ENCODE results near the gene PPP1R18. TPM values are rescaled to one million over a fixed set of nuclear protein-coding genes. Genes with fewer than 3 reads are reported as not detected.
A peak's percentile ranks its signal among the peaks of the same experiment; 100 is the strongest.
"Not testable (repeated sequence)": the region's sequence is repeated elsewhere in the genome, so short reads cannot be mapped to it uniquely, and the experiment has no call there.

Gene PPP1R18
- total and polyA plus RNA-seq, 2 experiments from 2014 or later, result 13.0 to 43.5 TPM

GRCh38 chr6:30719356-30719755, 32.9 kb upstream of the PPP1R18 start:
- H3K27ac ChIP-seq, result peak overlapping the region; percentile 81
- TF ChIP-seq, protein P1, sequence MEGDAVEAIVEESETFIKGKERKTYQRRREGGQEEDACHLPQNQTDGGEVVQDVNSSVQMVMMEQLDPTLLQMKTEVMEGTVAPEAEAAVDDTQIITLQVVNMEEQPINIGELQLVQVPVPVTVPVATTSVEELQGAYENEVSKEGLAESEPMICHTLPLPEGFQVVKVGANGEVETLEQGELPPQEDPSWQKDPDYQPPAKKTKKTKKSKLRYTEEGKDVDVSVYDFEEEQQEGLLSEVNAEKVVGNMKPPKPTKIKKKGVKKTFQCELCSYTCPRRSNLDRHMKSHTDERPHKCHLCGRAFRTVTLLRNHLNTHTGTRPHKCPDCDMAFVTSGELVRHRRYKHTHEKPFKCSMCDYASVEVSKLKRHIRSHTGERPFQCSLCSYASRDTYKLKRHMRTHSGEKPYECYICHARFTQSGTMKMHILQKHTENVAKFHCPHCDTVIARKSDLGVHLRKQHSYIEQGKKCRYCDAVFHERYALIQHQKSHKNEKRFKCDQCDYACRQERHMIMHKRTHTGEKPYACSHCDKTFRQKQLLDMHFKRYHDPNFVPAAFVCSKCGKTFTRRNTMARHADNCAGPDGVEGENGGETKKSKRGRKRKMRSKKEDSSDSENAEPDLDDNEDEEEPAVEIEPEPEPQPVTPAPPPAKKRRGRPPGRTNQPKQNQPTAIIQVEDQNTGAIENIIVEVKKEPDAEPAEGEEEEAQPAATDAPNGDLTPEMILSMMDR (IDR thresholded peaks at IDR 0.05; ENCODE audit: low read depth, low read length), result no peak
- no peaks in the 10 kb centered on the region for H3K27me3 ChIP-seq
- no peak for DNase-seq (ENCODE audit: low read depth in 1 of 2, low spot score in 1 of 2)
- H3K9me3 ChIP-seq (ENCODE audit: low read depth), result no peaks in the 10 kb centered on the region
- peak overlapping the region; percentile 96 for H3K4me3 ChIP-seq
- peaks cover 18% of the 10 kb centered on the region for H3K36me3 ChIP-seq
- H3K4me1 ChIP-seq (ENCODE audit: low read depth), result peaks cover 6% of the 10 kb centered on the region

DNA sequence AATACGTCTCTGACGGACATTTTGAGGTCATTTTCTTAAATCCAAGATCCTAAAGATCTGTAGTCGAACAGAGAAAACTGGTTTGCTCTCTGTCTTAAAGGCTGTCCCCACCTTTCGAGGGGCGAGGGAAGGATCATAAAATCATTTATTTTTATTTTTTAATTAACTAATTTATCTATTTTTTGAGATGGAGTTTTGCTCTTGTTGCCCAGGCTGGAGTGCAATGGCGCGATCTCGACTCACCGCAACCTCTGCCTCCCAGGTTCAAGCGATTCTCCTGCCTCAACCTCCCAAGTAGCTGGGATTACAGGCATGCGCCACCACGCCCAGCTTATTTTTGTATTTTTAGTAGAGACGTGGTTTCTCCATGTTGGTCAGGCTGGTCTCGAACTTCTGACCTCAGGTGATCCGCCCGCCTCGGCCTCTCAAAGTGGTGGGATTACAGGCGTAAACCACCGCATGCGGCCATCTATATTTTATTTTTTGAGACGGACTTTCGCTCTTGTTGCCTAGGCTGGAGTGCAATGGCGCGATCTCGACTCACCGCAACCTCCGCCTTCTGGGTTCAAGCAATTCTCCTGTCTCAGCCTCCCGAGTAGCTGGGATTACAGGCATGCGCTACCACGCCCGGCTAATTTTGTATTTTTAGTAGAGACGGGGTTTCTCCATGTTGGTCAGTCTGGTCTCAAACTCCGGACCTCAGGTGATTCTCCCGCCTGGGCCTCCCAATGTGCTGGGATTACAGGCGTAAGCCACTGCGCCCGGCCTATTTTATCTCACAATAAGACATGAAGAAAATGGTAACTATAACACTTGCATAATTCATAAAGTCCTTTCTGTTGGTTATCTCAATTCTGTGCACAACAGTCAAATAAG, 31.6 kb upstream of the PPP1R18 start:
- H3K27me3 ChIP-seq; H3K9me3 ChIP-seq (ENCODE audit: low read depth); H3K4me1 ChIP-seq (ENCODE audit: low read depth); DNase-seq (ENCODE audit: low read depth in 1 of 2, low spot score in 1 of 2): not testable (repeated sequence)
- Histone ChIP-seq H3K27ac (peak overlapping the region; percentile 93), H3K36me3 (peaks cover 16% of the 10 kb centered on the region), H3K4me3 (peak overlapping the region; percentile 46)

GRCh38 chr6:30717129-30717844, 30.8 kb upstream of the PPP1R18 start, which contains the start of gene MDC1:
Gene MDC1 (minus strand): TSS chr6:30717281. CDS start chr6:30715175, 2,106 bp downstream.
- TF ChIP-seq, protein P1 (IDR thresholded peaks at IDR 0.05; ENCODE audit: low read depth, low read length), result peak; percentile 31
- H3K27me3 ChIP-seq, result no peaks in the 10 kb centered on the region
- peak within 1 kb of the TSS; percentile 50 for H3K4me3 ChIP-seq
- H3K4me1 ChIP-seq (ENCODE audit: low read depth), result peaks cover 6% of the 10 kb centered on the region
- peaks cover 18% of the 10 kb centered on the region for H3K36me3 ChIP-seq
- peak; percentile 100 for DNase-seq (ENCODE audit: low read depth in 1 of 2, low spot score in 1 of 2)
- no peaks in the 10 kb centered on the region for H3K9me3 ChIP-seq (ENCODE audit: low read depth)
- H3K27ac ChIP-seq, result peak within 1 kb of the TSS; percentile 93

- H3K27ac ChIP-seq, result peak overlapping the region; percentile 74
- H3K9me3 ChIP-seq (ENCODE audit: low read depth), result no peaks in the 10 kb centered on the region
- peak overlapping the region; percentile 50 for H3K4me3 ChIP-seq
- H3K27me3 ChIP-seq, result no peaks in the 10 kb centered on the region
- DNase-seq (ENCODE audit: low read depth in 1 of 2, low spot score in 1 of 2), result no peak
- H3K4me1 ChIP-seq (ENCODE audit: low read depth), result peaks cover 6% of the 10 kb centered on the region
- TF ChIP-seq, protein P1 (IDR thresholded peaks at IDR 0.05; ENCODE audit: low read depth, low read length), result no peak
- H3K36me3 ChIP-seq, result peaks cover 23% of the 10 kb centered on the region
Measured at GRCh38 chr6:30716879-30717128, 30.4 kb upstream of the PPP1R18 start.

GRCh38 chr6:30714263-30714662, 27.8 kb upstream of the PPP1R18 start:
- peaks cover 2% of the 10 kb centered on the region for H3K4me1 ChIP-seq (ENCODE audit: low read depth)
- no peaks in the 10 kb centered on the region for H3K27me3 ChIP-seq
- TF ChIP-seq, protein P1 (IDR thresholded peaks at IDR 0.05; ENCODE audit: low read depth, low read length), result no peak
- H3K27ac ChIP-seq, result no peak overlapping the region
- H3K9me3 ChIP-seq (ENCODE audit: low read depth), result no peaks in the 10 kb centered on the region
- DNase-seq (ENCODE audit: low read depth in 1 of 2, low spot score in 1 of 2), result no peak
- H3K4me3 ChIP-seq, result no peak overlapping the region
- peaks cover 41% of the 10 kb centered on the region for H3K36me3 ChIP-seq

DNA sequence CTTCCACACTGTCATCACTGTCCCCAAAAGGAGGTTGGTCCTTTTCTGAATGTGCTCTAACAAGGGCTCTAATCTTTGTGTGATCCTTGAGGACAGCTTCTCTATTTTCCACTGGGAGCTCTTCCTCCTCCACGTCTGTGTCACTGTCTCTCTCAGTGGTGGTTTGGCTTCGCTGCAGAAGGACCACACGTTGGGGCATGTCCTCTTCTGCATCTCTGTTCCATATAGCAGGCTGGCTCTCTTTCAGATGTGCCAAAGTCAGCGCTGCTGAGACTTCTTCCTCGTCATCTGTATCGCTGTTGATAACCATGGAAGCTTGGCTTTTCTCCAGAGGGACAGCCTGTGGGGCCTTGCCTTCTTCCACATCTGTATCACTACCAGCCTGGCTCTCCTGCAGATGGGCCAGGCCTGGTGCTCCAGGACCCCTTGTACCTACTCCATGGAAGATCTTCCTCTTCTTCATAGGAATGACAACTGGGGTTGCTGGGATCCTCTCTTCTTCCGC, 26.0 kb upstream of the PPP1R18 start:
- no peaks in the 10 kb centered on the region for H3K27me3 ChIP-seq
- no peak overlapping the region for H3K4me3 ChIP-seq
- H3K4me1 ChIP-seq (ENCODE audit: low read depth), result no peaks in the 10 kb centered on the region
- peaks cover 42% of the 10 kb centered on the region for H3K36me3 ChIP-seq
- no peak for DNase-seq (ENCODE audit: low read depth in 1 of 2, low spot score in 1 of 2)
- no peaks in the 10 kb centered on the region for H3K9me3 ChIP-seq (ENCODE audit: low read depth)
- H3K27ac ChIP-seq, result no peak overlapping the region
- TF ChIP-seq, protein P1 (IDR thresholded peaks at IDR 0.05; ENCODE audit: low read depth, low read length), result no peak

All from cardiac muscle cell (in vitro differentiated cells and primary cell).